Psoas muscle (tissue), 8 donors: ENCODE results near the gene PTCH2. TPM values are rescaled to one million over a fixed set of nuclear protein-coding genes. Genes with fewer than 3 reads are reported as not detected.
"Not testable (repeated sequence)": the region's sequence is repeated elsewhere in the genome, so short reads cannot be mapped to it uniquely, and the experiment has no call there.

Experiments
- ATAC-seq, 4 donors: fragments of 200-7000 bp; cut with Tn5 transposase; one replicate each; pipeline ENCODE4 v1.9.1; 2020; ENCODE audit warnings: moderate library complexity in 3 of 4, mild to moderate bottlenecking in 2 of 4
- DNase-seq, 2 donors: peaks; one replicate each; pipeline ENCODE4 v3.0.0-alpha.2; 2020
- H3K27ac ChIP-seq: fragments of 200-600 bp; one replicate; pipeline ENCODE4 v1.8.0; 2022
- H3K27me3 ChIP-seq, 3 donors: fragments of 200-600 bp in 1 of 3; one replicate each; pipeline versions ENCODE4 v1.6.1 to v1.8.0; 2013 to 2022; ENCODE audit warnings: low read length in 2 of 3, mild to moderate bottlenecking in 2 of 3, moderate library complexity in 1 of 3; ENCODE audit not compliant: insufficient read depth in 3 of 3
- H3K36me3 ChIP-seq, 2 donors: fragments of 200-600 bp in 1 of 2; one replicate each; pipeline versions ENCODE4 v1.6.1 to v1.8.0; 2013 to 2022; ENCODE audit warnings: low read depth in 1 of 2, mild to moderate bottlenecking in 1 of 2, moderate library complexity in 1 of 2; ENCODE audit not compliant: insufficient read depth in 1 of 2
- H3K4me1 ChIP-seq: fragments of 200-600 bp; one replicate; pipeline ENCODE4 v1.8.0; 2022
- H3K4me3 ChIP-seq: fragments of 200-600 bp; one replicate; pipeline ENCODE4 v1.8.0; 2022; ENCODE audit warnings: mild to moderate bottlenecking
- H3K9me3 ChIP-seq: fragments of 200-600 bp; one replicate; pipeline ENCODE4 v1.8.0; 2022
- CTCF ChIP-seq: fragments of 200-600 bp; IDR thresholded peaks from one replicate; pipeline ENCODE4 v1.8.0; 2022; ENCODE audit warnings: antibody characterized with exemption
- WGBS, 3 donors: extraction: QIAGEN DNeasy Blood & Tissue Kit; methylation state at CpG; one replicate each; pipeline versions ENCODE4 v1.1.6 to v1.1.7; 2013; 5-methylcytosine and 5-hydroxymethylcytosine counted together
- intact Hi-C, 2 donors: fragments of 100-400 bp; cut with DNase I; formaldehyde crosslinking; loops; one replicate each; pipeline versions ENCODE4 v1.11.0 to v1.14.2; 2022
- polyA plus RNA-seq, 3 donors: library from polyadenylated mRNA; stranded (reverse); fragments of 200-250 nt; gene quantifications; one replicate each; pipeline ENCODE4 v1.2.3, GENCODE V29; 2013
- total RNA-seq, 4 donors: library from RNA; stranded (reverse); fragmentation: NEBNext Ultra II Directional in 2 of 4; extraction: Animal tissue kit (Norgen Biotek cat#: 25700) in 2 of 4; gene quantifications; one replicate each; pipeline versions ENCODE4 v1.2.1 to v1.2.4, GENCODE V29; 2021 to 2023
- donor health status: healthy with polysubstance abuse.
- donor health status: DM: no; HTN: no; CAD: no; lungs with moderate emphysema.
- donor health status: Bipolar disorder and iron deficiency.
- donor health status: healthy.
- donor health status: DM: yes; HTN: yes; CAD: no.
- donor health status: DM: no; HTN: no; CAD: no.
- donor health status: DM: no; HTN: no; CAD: no.
- donor health status: DM: yes; HTN: yes; CAD: no.

PTCH2 gene
- total and polyA plus RNA-seq, 7 donors, result 0.12 to 1.0 (median 0.35) TPM

DNA sequence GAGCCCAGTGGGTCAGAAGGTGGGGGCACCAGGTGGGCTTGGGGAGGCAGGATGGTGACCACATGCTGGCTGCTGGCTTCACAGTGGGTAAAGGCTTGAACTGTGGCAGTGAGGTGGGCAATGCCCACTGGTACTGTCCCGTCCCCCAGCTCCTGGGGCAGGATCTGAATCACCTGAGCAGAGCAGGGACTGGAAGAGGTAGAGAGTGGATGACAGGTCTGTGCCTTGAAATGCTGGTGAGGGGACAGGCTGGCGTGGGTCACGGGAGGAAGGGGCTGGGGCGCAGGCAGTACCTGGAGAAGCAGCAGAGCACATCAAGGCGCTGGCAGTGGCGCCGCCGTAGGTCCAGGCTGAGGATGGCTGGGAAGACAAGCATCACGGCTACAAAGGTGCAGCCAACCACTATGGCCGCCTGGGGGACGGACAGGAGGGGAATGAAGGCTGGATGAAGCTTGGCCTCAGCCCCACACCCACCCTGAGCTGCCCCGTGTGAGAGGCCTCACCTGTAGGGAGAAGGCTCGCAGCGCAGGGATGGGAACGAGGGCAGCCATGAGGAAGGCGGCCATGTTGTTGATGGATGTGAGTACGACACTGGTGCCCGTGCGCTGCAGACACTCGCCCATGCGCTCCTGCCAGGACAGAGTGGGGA lies 14.9 kb downstream of the PTCH2 start:
- Histone ChIP-seq H3K4me3 (no peak overlapping the region), H3K4me1 (no peaks in the 10 kb centered on the region), H3K9me3 (no peaks in the 10 kb centered on the region), H3K36me3 (no peaks in the 10 kb centered on the region), H3K27ac (no peak overlapping the region), H3K27me3 (no peaks in the 10 kb centered on the region)
- intact Hi-C loops, result no loop called here
- TF ChIP-seq CTCF, result no peak
- WGBS, 3 donors, result 93 to 96% (median 95%) methylated on average over 21 of the region's 21 CpGs
- no peak for ATAC-seq
- peak in 1 of 2 donors; percentile 51 for DNase-seq

DNA sequence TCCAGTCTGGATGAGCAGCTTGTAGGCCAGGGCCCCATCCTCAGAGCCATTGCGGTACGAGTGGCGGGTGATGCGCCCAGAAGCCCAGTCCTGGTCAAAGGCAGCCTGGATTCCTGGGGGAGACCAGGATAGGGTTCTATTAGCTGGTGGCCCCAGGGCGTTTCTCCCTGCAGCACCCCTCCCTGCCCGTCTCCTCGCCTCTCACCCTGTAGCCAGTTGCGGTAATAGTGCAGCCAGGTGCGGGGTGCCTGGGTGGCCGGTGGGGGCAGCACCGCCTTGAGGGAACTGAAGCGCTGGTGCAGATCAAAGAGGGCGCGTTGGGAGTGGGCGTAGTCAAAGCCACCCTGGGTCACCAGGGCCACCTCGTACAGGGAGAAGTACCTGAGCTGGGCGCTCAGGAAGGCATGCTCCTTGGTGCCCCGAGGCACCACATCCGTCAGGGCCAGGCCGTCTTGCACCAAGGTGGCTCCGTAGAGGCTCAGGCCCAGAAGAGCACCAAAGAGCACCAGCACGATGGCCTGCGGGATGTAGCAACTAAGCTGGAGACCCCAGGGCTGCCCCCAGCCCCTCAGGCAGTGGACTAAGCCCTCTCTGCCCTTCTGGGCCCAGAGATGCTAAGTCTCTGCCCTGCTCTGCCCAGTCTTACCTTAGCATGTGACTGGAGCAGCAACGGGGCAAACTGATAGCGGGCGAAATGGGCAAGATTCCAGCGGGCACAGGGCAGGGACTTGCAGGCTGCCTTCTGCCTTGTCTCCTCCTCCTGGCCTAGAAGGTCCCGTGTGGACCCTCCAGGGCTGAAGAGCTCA lies 15.7 kb downstream of the PTCH2 start:
- DNase-seq (peak in 1 of 2 donors; percentile 52), ATAC-seq (peak in 1 of 4 donors; percentile 2)
- no peak overlapping the region for H3K27ac ChIP-seq
- intact Hi-C loops, result no loop called here
- TF ChIP-seq CTCF, result no peak
- no peaks in the 10 kb centered on the region for H3K36me3 ChIP-seq
- no peak overlapping the region for H3K4me3 ChIP-seq
- WGBS, 3 donors, result 87 to 90% (median 89%) methylated on average over 28 of the region's 28 CpGs
- H3K4me1 ChIP-seq, result no peaks in the 10 kb centered on the region
- no peaks in the 10 kb centered on the region for H3K9me3 ChIP-seq
- no peaks in the 10 kb centered on the region for H3K27me3 ChIP-seq

DNA sequence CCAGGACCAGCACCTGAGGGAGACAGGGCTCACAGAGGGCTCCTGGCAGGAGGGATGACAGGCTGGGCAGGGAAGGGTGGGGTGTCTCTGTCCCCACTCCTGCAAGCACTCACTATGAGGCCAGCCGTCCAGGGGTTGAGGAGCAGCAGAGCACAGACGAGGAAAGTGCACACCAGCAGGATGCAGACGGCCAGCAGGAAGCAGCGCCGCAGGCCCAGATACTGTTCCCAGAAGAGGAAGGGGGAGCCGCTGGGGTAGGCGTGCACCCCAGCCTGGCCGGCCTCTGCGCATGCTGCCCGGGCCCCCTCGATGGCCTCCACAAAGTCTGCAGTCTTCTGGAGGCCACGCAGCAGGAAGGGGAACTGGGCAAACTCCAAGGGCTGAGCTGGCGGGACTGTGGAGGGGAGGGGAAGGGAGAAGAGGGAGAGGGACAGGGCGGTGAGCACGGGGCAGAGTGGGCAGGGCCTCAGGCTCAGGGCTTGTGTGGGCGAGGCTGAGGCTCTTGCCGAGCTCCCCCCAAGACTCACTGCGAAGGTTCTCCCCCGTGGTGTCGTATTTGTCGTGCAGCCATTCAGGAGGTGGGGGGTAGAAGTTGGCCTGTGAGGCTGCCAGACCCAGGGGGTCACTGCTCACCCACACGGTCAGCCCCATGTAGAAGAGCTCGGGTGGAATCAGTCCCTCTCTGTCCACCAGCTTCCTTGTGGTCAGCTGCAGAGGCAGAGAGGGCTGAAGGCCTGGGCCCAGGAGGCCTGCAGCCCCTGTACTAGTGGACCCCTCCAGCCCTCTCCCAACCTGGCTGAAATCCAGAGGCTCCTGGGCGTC lies 16.5 kb downstream of the PTCH2 start:
- H3K4me1 ChIP-seq, result no peaks in the 10 kb centered on the region
- no peaks in the 10 kb centered on the region for H3K9me3 ChIP-seq
- no peak overlapping the region for H3K4me3 ChIP-seq
- H3K36me3 ChIP-seq, result no peaks in the 10 kb centered on the region
- intact Hi-C loops, result no loop called here
- no peak for TF ChIP-seq CTCF
- ATAC-seq (peak; percentile 27 to 56 (median 30)), DNase-seq (peak; percentile 67 to 83)
- H3K27me3 ChIP-seq, result no peaks in the 10 kb centered on the region
- no peak overlapping the region for H3K27ac ChIP-seq
- WGBS, 3 donors, result 69 to 70% (median 70%) methylated on average over 22 to 24 of the region's 24 CpGs

DNA sequence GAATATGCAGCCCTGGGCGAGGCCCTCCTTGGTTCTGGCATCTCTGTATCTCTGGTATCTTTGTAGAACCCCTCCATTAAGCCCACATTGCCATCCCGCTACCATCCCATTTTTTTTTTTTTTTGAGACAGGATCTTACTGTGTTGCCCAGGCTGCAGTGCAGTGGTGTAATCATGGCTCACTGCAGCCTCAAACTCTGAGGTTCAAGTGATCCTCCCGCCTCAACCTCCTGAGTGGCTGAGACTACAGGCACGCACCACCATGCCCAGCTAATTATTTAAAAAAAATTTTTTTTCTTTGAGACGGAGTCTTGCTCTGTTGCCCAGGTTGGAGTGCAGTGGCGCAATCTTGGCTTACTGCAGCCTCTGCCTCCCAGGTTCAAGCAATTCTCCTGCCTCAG lies 18.7 kb downstream of the PTCH2 start:
- H3K27me3 ChIP-seq, H3K27ac ChIP-seq, ATAC-seq, H3K4me3 ChIP-seq, H3K9me3 ChIP-seq, H3K36me3 ChIP-seq, H3K4me1 ChIP-seq: not testable (repeated sequence)
- 89 to 97% (median 93%) methylated on average over 6 of the region's 6 CpGs for WGBS, 3 donors
- intact Hi-C loops, result loop anchor here in 1 of 2 donors (5.0 kb wide), 1 partner anchor 37 kb away; the partner anchor contains the start of gene BEST4
- DNase-seq, result peak in 1 of 2 donors; percentile 13
